ENCODE measurements around the gene ALS2CL. TPM values are rescaled to one million over a fixed set of nuclear protein-coding genes. Genes with fewer than 3 reads are reported as not detected.

Gene ALS2CL
- total and polyA plus RNA-seq, 2 experiments from 2014 or later = 3.4 to 11.8 TPM

- TF ChIP-seq NANOG (IDR thresholded peaks at IDR 0.05; ENCODE audit: borderline replicate concordance) = no peak
- TF ChIP-seq REST (IDR thresholded peaks at IDR 0.05; ENCODE audit: unreplicated experiment) = no peak
Observed at GRCh38 chr3:46707601-46708011, 14.1 kb upstream of the ALS2CL start (continued).

GRCh38 chr3:46706771-46707582, 13.5 kb upstream of the ALS2CL start:
- Histone ChIP-seq H2AFZ (no peak overlapping the region), H4K20me1 (replicated peaks; ENCODE audit: insufficient read depth) (no peaks in the 10 kb centered on the region), H3F3A (replicated peaks; ENCODE audit: low read depth) (no peaks in the 10 kb centered on the region), H3K36me3 (ENCODE audit: insufficient read depth) (no peaks in the 10 kb centered on the region), H3K4me2 (no peak overlapping the region), H3K4me3 (no peak overlapping the region), H3K27ac (ENCODE audit: low read depth) (no peak overlapping the region), H3K4me1 (ENCODE audit: insufficient read depth) (no peaks in the 10 kb centered on the region; the same call in 1 of the 2 replicates), H3K79me2 (replicated peaks; ENCODE audit: insufficient read depth) (no peaks in the 10 kb centered on the region), H3K9me2 (ENCODE audit: insufficient read depth) (no peaks in the 10 kb centered on the region), H3K27me3 (ENCODE audit: insufficient read depth) (peaks cover 8% of the 10 kb centered on the region)
- H3K4me3 Mint-ChIP-seq = no peak overlapping the region
- H3K9me3 Mint-ChIP-seq = no peaks in the 10 kb centered on the region
- H3K36me3 Mint-ChIP-seq (ENCODE audit: low read depth) = no peaks in the 10 kb centered on the region
- DNase-seq (ENCODE audit: low spot score) (peak; percentile 31), ATAC-seq (peak; percentile 9)
- peaks cover 10% of the 10 kb centered on the region; the same call in 2 of the 3 replicates for H3K4me1 Mint-ChIP-seq
- H3K27ac Mint-ChIP-seq = no peak overlapping the region
- peaks cover 11% of the 10 kb centered on the region for H3K27me3 Mint-ChIP-seq (ENCODE audit: insufficient read depth, low read depth, poor library complexity)
- TF ChIP-seq REST (IDR thresholded peaks at IDR 0.05; ENCODE audit: unreplicated experiment) = no peak
- TF ChIP-seq ZNF462 (CRISPR knock-in tag; IDR thresholded peaks at IDR 0.05) = no peak
- TF ChIP-seq POLR2AphosphoS5 (IDR thresholded peaks at IDR 0.05; ENCODE audit: low read depth) = no peak
- TF ChIP-seq STAT1 (IDR thresholded peaks at IDR 0.05; ENCODE audit: unreplicated experiment) = no peak
- no peak for TF ChIP-seq ETS1 (IDR thresholded peaks at IDR 0.05)
- TF ChIP-seq EZH2 (IDR thresholded peaks at IDR 0.05; ENCODE audit: low read depth, unreplicated experiment) = no peak
- TF ChIP-seq NANOG (IDR thresholded peaks at IDR 0.05; ENCODE audit: borderline replicate concordance) = no peak
- no peak for TF ChIP-seq EZH2phosphoT487 (IDR thresholded peaks at IDR 0.05; ENCODE audit: unreplicated experiment)

All from GM23338 (cell line).